ENCODE results near the gene FBLL1. TPM values are rescaled to one million over a fixed set of nuclear protein-coding genes. Genes with fewer than 3 reads are reported as not detected.

Gene FBLL1
- total RNA-seq: 0.25 and 0.33 TPM in 2 replicates

GRCh38 chr5:168528521-168529373 is at the start of gene FBLL1:
Gene FBLL1, plus strand, starts transcription at chr5:168529305. Its CDS starts 200 bp downstream, at chr5:168529505.

DNA sequence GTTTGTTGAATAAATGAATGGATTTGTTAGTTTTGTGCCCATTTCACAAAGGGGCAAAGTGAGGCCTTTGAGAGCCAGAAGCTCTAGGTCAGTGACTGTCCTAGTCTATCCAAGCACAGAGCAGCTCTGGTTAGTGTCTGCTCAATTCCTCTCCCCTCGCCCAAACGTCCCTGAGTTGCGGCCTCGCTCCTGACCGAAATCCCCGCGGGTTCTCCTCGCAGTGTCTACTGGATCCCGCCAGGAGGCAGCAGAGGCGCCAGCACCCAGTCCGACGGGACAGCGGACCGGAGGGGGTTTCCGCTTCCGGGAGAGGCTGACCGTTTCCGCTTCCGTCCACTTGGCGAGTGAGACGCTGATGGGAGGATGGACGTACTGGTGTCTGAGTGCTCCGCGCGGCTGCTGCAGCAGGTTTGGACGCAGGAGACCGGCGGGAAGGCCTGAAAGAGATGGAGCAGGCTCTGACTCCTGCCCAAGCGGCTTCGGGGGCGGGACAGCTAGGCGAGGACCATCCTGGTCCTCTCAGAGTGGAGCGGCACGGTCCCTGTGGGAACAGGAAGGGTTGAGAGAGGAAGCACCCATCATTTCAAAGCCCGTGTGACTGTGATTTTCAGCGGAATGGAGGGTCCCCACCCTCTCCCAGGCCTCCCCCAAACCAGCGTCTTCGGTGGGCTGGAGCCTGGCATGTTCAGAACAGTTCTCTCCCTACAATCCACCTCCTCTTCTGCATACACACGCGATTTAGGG is 42.8 kb upstream of the FBLL1 start, which contains the start of gene RARS1:
Gene RARS1, plus strand, starts transcription at position 336 of the 744 bp plus-strand sequence. Its CDS starts 28 bp downstream, at position 364.

GRCh38 chr5:168578538-168579487 is 49.7 kb downstream of the FBLL1 start, which contains the start of gene PANK3:
Gene PANK3, minus strand, starts transcription at chr5:168579368. Its CDS starts 85 bp downstream, at chr5:168579283.

Other genes starting within 250 kb of the FBLL1 start
- gene WWC1, start 237.7 kb upstream of the FBLL1 start, total RNA-seq: 27.7 and 56.5 TPM in 2 replicates
- 43.0 and 73.0 TPM in 2 replicates for gene RARS1, start 42.8 kb upstream of the FBLL1 start, total RNA-seq
- 24.7 and 26.9 TPM in 2 replicates for gene PANK3, start 50.1 kb downstream of the FBLL1 start, total RNA-seq

Data from mesangial cell (primary cell).